Mucosa of rectum (tissue), 2 donors: ENCODE measurements around the gene PLEKHA6.
A peak's percentile ranks its signal among the peaks of the same experiment; 100 is the strongest.

Source experiments
- H3K27ac ChIP-seq, 2 donors: one replicate each; pipeline ENCODE4 v1.7.0; 2013; ENCODE audit warnings: inconsistent platforms in 2 of 2, low read depth in 2 of 2, low read length in 2 of 2
- H3K27me3 ChIP-seq, 2 donors: one replicate each; pipeline ENCODE4 v1.7.0; 2013; ENCODE audit warnings: low read length in 2 of 2; ENCODE audit not compliant: control insufficient read depth in 2 of 2, insufficient read depth in 2 of 2
- H3K36me3 ChIP-seq, 2 donors: one replicate each; pipeline ENCODE4 v1.7.0; 2013; ENCODE audit warnings: low read length in 2 of 2; ENCODE audit not compliant: control insufficient read depth in 2 of 2, insufficient read depth in 2 of 2
- H3K4me1 ChIP-seq, 2 donors: one replicate each; pipeline ENCODE4 v1.7.0; 2013; ENCODE audit warnings: low read length in 2 of 2, mild to moderate bottlenecking in 1 of 2; ENCODE audit not compliant: control insufficient read depth in 2 of 2, insufficient read depth in 2 of 2
- H3K4me3 ChIP-seq, 2 donors: one replicate each; pipeline ENCODE4 v1.7.0; 2013; ENCODE audit warnings: low read length in 2 of 2
- H3K9ac ChIP-seq, 2 donors: one replicate each; pipeline ENCODE4 v1.7.0; 2013; ENCODE audit warnings: low read length in 2 of 2, low read depth in 1 of 2, mild to moderate bottlenecking in 1 of 2
- H3K9me3 ChIP-seq, 2 donors: one replicate each; pipeline ENCODE4 v1.7.0; 2013; ENCODE audit warnings: low read length in 2 of 2; ENCODE audit not compliant: control insufficient read depth in 2 of 2
- donor health status: healthy.
- donor health status: Normal muscosa, but diverticular disease.

PLEKHA6 gene

GRCh38 chr1:204271970-204272369 is 87.8 kb downstream of the PLEKHA6 start:
- Histone ChIP-seq H3K9ac (no peak overlapping the region), H3K9me3 (no peaks in the 10 kb centered on the region), H3K27ac (no peak overlapping the region), H3K36me3 (peaks cover 64 to 68% of the 10 kb centered on the region in 2 donors), H3K4me1 (peaks cover 10 to 13% of the 10 kb centered on the region in 2 donors), H3K4me3 (no peak overlapping the region), H3K27me3 (no peaks in the 10 kb centered on the region)

GRCh38 chr1:204268101-204268500 is 91.6 kb downstream of the PLEKHA6 start:
- Histone ChIP-seq H3K4me3 (no peak overlapping the region), H3K36me3 (peaks cover 68 to 74% of the 10 kb centered on the region in 2 donors), H3K27ac (no peak overlapping the region), H3K9me3 (no peaks in the 10 kb centered on the region), H3K27me3 (no peaks in the 10 kb centered on the region), H3K4me1 (peaks cover 27 to 30% of the 10 kb centered on the region in 2 donors), H3K9ac (no peak overlapping the region)

- Histone ChIP-seq H3K27me3 (no peaks in the 10 kb centered on the region), H3K9ac (no peak overlapping the region), H3K4me3 (no peak overlapping the region), H3K4me1 (peaks cover 27 to 30% of the 10 kb centered on the region in 2 donors), H3K36me3 (peaks cover 68 to 72% of the 10 kb centered on the region in 2 donors), H3K9me3 (no peaks in the 10 kb centered on the region), H3K27ac (peak overlapping the region; percentile 18 to 52)
Observed at GRCh38 chr1:204267191-204267601, 92.5 kb downstream of the PLEKHA6 start.

GRCh38 chr1:204266504-204267034 is 93.2 kb downstream of the PLEKHA6 start:
- Histone ChIP-seq H3K9ac (no peak overlapping the region), H3K4me1 (peaks cover 27 to 30% of the 10 kb centered on the region in 2 donors), H3K27ac (peak overlapping the region; percentile 18 to 61), H3K9me3 (no peaks in the 10 kb centered on the region), H3K27me3 (no peaks in the 10 kb centered on the region), H3K36me3 (peaks cover 70 to 75% of the 10 kb centered on the region in 2 donors), H3K4me3 (peak overlapping the region; percentile 2 to 26)

- H3K9me3 ChIP-seq: no peaks in the 10 kb centered on the region
- no peak overlapping the region for H3K4me3 ChIP-seq
- H3K27me3 ChIP-seq: no peaks in the 10 kb centered on the region
- H3K36me3 ChIP-seq: peaks cover 72 to 77% of the 10 kb centered on the region in 2 donors
- peaks cover 27 to 30% of the 10 kb centered on the region in 2 donors for H3K4me1 ChIP-seq
- peak overlapping the region; percentile 20 to 61 for H3K27ac ChIP-seq
- no peak overlapping the region for H3K9ac ChIP-seq
Observed at GRCh38 chr1:204265665-204266064, 94.1 kb downstream of the PLEKHA6 start.

GRCh38 chr1:204264805-204265204 is 94.9 kb downstream of the PLEKHA6 start:
- no peaks in the 10 kb centered on the region for H3K27me3 ChIP-seq
- no peaks in the 10 kb centered on the region for H3K9me3 ChIP-seq
- H3K4me3 ChIP-seq: no peak overlapping the region
- no peak overlapping the region for H3K27ac ChIP-seq
- H3K9ac ChIP-seq: no peak overlapping the region
- peaks cover 27 to 30% of the 10 kb centered on the region in 2 donors for H3K4me1 ChIP-seq
- peaks cover 72 to 78% of the 10 kb centered on the region in 2 donors for H3K36me3 ChIP-seq

GRCh38 chr1:204263254-204263910 is 96.3 kb downstream of the PLEKHA6 start:
- Histone ChIP-seq H3K36me3 (peaks cover 82% of the 10 kb centered on the region in 2 donors), H3K9ac (no peak overlapping the region), H3K27me3 (no peaks in the 10 kb centered on the region), H3K9me3 (no peaks in the 10 kb centered on the region), H3K27ac (no peak overlapping the region), H3K4me3 (no peak overlapping the region), H3K4me1 (peaks cover 27 to 30% of the 10 kb centered on the region in 2 donors)

GRCh38 chr1:204262506-204263253 is 97.0 kb downstream of the PLEKHA6 start:
- no peaks in the 10 kb centered on the region for H3K27me3 ChIP-seq
- no peak overlapping the region for H3K4me3 ChIP-seq
- no peak overlapping the region for H3K9ac ChIP-seq
- no peaks in the 10 kb centered on the region for H3K9me3 ChIP-seq
- H3K4me1 ChIP-seq: peaks cover 24% of the 10 kb centered on the region in 2 donors
- H3K36me3 ChIP-seq: peaks cover 79 to 85% of the 10 kb centered on the region in 2 donors
- no peak overlapping the region for H3K27ac ChIP-seq

- H3K9me3 ChIP-seq: no peaks in the 10 kb centered on the region
- H3K36me3 ChIP-seq: peaks cover 79 to 84% of the 10 kb centered on the region in 2 donors
- no peaks in the 10 kb centered on the region for H3K27me3 ChIP-seq
- H3K27ac ChIP-seq: no peak overlapping the region
- H3K9ac ChIP-seq: no peak overlapping the region
- H3K4me3 ChIP-seq: no peak overlapping the region
- H3K4me1 ChIP-seq: peaks cover 16 to 17% of the 10 kb centered on the region in 2 donors
Observed at GRCh38 chr1:204261746-204262505, 97.8 kb downstream of the PLEKHA6 start.
